T-helper 17 cell (primary cell): ENCODE results near the gene MLXIP. TPM values are rescaled to one million over a fixed set of nuclear protein-coding genes. Genes with fewer than 3 reads are reported as not detected.

Experiments used
- ATAC-seq: fragments of 150-1000 bp; cut with Tn5 transposase; 2 replicates; pipeline ENCODE4 v1.10.0; 2021; ENCODE audit warnings: mild to moderate bottlenecking, moderate library complexity
- DNase-seq, 3 donors: peaks; one replicate each; pipeline versions ENCODE4 v3.0.0 to v3.0.0-alpha.2; 2020 to 2021
- H3K9me3 ChIP-seq: one replicate; pipeline ENCODE4 v1.7.0; 2013; ENCODE audit warnings: low read length, mild to moderate bottlenecking; ENCODE audit not compliant: control insufficient read depth, poor library complexity, severe bottlenecking
- H3K27ac Mint-ChIP-seq: one replicate; pipeline ENCODE4 v1.8.0; 2022; ENCODE audit warnings: mild to moderate bottlenecking, moderate library complexity, mixed read lengths
- H3K27me3 Mint-ChIP-seq: one replicate; pipeline ENCODE4 v1.8.0; 2022; ENCODE audit warnings: mixed read lengths
- H3K36me3 Mint-ChIP-seq: one replicate; pipeline ENCODE4 v1.8.0; 2022; ENCODE audit warnings: low read depth, mixed read lengths
- H3K4me1 Mint-ChIP-seq: one replicate; pipeline ENCODE4 v1.8.0; 2022; ENCODE audit warnings: mild to moderate bottlenecking, mixed read lengths
- H3K4me3 Mint-ChIP-seq: one replicate; pipeline ENCODE4 v1.8.0; 2022; ENCODE audit warnings: mild to moderate bottlenecking, moderate library complexity, mixed read lengths
- total RNA-seq, 4 donors: library from RNA in 2 of 4; stranded (reverse) in 2 of 4; gene quantifications; one replicate each; pipeline ENCODE4 v1.2.3 and lab custom pipeline; 2022 to 2026

MLXIP gene
- total RNA-seq, 2 donors from 2014 or later, result 83.4 to 86.0 TPM

DNA sequence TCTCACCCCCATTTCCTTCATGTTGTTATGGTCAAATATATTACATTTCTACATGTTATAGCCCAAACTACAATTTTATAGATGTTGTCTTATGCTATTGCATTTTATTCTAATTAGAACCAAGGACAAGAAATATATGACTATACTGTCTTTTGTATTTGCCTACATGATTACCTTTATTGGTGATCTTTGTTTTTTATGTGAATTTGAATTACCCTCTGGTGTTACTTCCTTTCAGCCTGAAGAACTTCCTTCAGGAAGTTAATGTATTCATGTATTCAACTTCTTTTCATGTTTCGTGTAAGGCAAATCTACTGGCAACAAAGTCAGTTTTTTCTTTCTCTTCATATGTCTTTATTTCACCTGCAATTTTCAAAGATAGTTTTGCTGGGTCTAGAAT is 116.2 kb downstream of the MLXIP start:
- Mint-ChIP-seq H3K4me3 (no peak overlapping the region), H3K27me3 (peaks cover 37% of the 10 kb centered on the region), H3K36me3 (peaks cover 4% of the 10 kb centered on the region), H3K4me1 (peaks cover 8% of the 10 kb centered on the region), H3K27ac (no peak overlapping the region)
- no peak for DNase-seq
- no peak for ATAC-seq
- H3K9me3 ChIP-seq, result no peaks in the 10 kb centered on the region

DNA sequence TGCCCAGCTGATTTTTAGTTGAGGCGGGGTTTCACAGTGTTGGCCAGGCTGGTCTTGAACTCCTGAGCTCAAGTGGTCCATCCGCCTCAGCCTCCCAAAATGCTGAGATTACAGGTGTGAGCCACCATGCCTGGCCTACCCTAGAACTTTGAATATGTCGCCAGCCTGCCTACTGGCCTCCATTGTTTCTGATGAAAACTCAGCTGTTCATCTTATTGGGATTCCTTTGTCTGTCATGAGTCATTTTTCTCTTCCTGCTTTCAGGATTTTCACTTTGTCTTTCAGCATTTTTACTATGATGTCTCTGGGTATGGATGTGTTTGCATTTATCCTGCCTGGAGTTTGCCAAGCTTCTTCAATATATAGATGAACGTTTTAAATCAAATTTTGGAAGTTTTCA is 116.8 kb downstream of the MLXIP start:
- ATAC-seq (no peak), DNase-seq (no peak)
- Mint-ChIP-seq H3K4me1 (peaks cover 8% of the 10 kb centered on the region), H3K4me3 (no peak overlapping the region), H3K36me3 (peaks cover 4% of the 10 kb centered on the region), H3K27ac (no peak overlapping the region), H3K27me3 (peaks cover 37% of the 10 kb centered on the region)
- no peaks in the 10 kb centered on the region for H3K9me3 ChIP-seq

Other genes with a start within 250 kb of the MLXIP start
- not detected for gene HPD, start 219.9 kb upstream of the MLXIP start, total RNA-seq
- gene PSMD9, start 190.0 kb upstream of the MLXIP start, total RNA-seq, result 10 to 100 TPM; 40.5 to 51.3 TPM
- gene CFAP251, start 160.2 kb upstream of the MLXIP start, total RNA-seq, result 1 to 10 TPM in 1 of 2 donors, under 1 TPM in 1; 0.97 to 1.1 TPM
- 1 to 10 TPM; 2.6 to 4.0 TPM for gene BCL7A, start 56.9 kb upstream of the MLXIP start, total RNA-seq
- not detected for gene IL31, start 95.5 kb downstream of the MLXIP start, total RNA-seq
- gene LRRC43, start 104.4 kb downstream of the MLXIP start, total RNA-seq, result not detected
- gene B3GNT4, start 125.0 kb downstream of the MLXIP start, total RNA-seq, result not detected
- gene DIABLO, start 147.3 kb downstream of the MLXIP start, total RNA-seq, result 10 to 100 TPM; 80.9 to 95.8 TPM
- gene VPS33A, start 187.7 kb downstream of the MLXIP start, total RNA-seq, result 10 to 100 TPM; 18.9 to 19.2 TPM